Measurements from ENCODE around the gene FLCN.

DNA sequence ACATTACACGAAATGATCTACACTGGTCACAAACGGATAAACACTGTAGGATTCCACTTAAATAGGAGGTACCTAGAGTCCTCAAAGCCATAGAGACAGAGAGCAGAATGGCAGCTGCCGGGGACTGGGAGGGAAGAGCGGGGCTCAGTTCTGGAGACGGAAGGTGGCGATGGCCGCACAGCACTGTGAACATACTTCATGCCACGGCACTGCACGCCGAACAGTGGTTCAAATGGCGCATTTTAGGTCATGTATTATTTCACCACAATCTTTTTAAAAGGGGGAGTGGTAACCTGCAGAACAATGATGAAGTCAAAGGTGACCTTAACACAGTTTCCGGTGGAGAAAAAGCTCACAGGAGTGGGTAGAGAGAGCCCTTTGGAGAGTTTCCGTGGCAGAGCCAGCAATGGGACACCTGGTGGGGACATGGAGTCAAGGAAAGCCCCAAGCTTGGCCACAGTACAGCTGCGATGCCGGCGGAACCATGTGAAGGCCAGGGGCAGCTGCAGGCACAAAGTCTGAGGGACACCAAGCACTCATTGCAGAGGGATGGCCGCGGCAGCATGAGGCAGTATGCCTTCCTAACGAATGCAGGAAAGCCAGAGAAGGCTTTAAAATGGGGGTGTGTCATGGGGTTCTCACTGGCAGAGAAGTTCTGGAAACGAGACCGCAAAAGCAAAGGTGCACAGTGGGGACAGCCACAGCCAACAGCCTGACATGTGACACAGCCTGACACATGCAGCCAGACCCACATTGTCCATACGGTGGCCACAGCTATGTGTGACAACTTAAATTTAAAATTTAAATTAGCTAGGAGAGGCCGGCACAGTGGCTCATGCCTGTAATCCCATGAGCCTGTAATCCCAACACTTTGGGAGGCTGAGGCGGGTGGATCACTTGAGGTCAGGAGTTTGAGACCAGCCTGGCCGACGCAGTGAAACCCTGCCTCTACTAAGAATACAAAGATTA lies 7.3 kb downstream of the FLCN start:
- no peak for TF ChIP-seq CTCF (conservative IDR thresholded peaks at IDR 0.05; ENCODE audit: low read depth in 2 of 2)
- TF ChIP-seq REST (IDR thresholded peaks at IDR 0.05; ENCODE audit: unreplicated experiment) = no peak
- no peak for TF ChIP-seq POLR2AphosphoS5 (IDR thresholded peaks at IDR 0.05; ENCODE audit: low read depth)
- TF ChIP-seq EZH2 (IDR thresholded peaks at IDR 0.05; ENCODE audit: low read depth, unreplicated experiment) = no peak
- TF ChIP-seq, protein P1, sequence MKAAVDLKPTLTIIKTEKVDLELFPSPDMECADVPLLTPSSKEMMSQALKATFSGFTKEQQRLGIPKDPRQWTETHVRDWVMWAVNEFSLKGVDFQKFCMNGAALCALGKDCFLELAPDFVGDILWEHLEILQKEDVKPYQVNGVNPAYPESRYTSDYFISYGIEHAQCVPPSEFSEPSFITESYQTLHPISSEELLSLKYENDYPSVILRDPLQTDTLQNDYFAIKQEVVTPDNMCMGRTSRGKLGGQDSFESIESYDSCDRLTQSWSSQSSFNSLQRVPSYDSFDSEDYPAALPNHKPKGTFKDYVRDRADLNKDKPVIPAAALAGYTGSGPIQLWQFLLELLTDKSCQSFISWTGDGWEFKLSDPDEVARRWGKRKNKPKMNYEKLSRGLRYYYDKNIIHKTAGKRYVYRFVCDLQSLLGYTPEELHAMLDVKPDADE (IDR thresholded peaks at IDR 0.05) = no peak
- TF ChIP-seq CREB1 (CRISPR knock-in tag; IDR thresholded peaks at IDR 0.05; ENCODE audit: low read depth) = no peak
- TF ChIP-seq EZH2phosphoT487 (IDR thresholded peaks at IDR 0.05; ENCODE audit: unreplicated experiment) = no peak
- TF ChIP-seq ZNF114 (CRISPR knock-in tag; IDR thresholded peaks at IDR 0.05) = no peak
- no peak for TF ChIP-seq ZNF331 (CRISPR knock-in tag; IDR thresholded peaks at IDR 0.05; ENCODE audit: low read depth)
- no peak for TF ChIP-seq JUNB (IDR thresholded peaks at IDR 0.05; ENCODE audit: unreplicated experiment)
- no peak for TF ChIP-seq STAT1 (IDR thresholded peaks at IDR 0.05; ENCODE audit: unreplicated experiment)
- no peak for TF ChIP-seq ZNF462 (CRISPR knock-in tag; IDR thresholded peaks at IDR 0.05)

All from GM23338 (cell line).